ENCODE data around the gene LRP8. TPM values are rescaled to one million over a fixed set of nuclear protein-coding genes. Genes with fewer than 3 reads are reported as not detected.

Gene LRP8
- total and polyA plus RNA-seq, 2 donors (not counting 1 experiment from before 2014, with no cell fraction given): 7.8 to 9.4 TPM

- no peak overlapping the region for H3K27ac ChIP-seq (ENCODE audit: low read length in 2 of 2)
- WGBS (ENCODE audit: insufficient coverage): 96% methylated on average over 2 of the region's 3 CpGs
- Mint-ChIP-seq H3K27me3 (no peaks in the 10 kb centered on the region), H3K4me1 (peaks cover 28% of the 10 kb centered on the region), H3K9me3 (ENCODE audit: insufficient read depth) (no peaks in the 10 kb centered on the region), H3K4me3 (no peak overlapping the region), H3K27ac (no peak overlapping the region)
- no peak overlapping the region for H3K4me2 ChIP-seq (replicated peaks; ENCODE audit: low read depth, low read length, poor library complexity, severe bottlenecking)
- ChIA-PET CTCF (no interaction called here), POLR2A (no interaction called here)
- no peaks in the 10 kb centered on the region for H4K20me1 ChIP-seq (ENCODE audit: control insufficient read depth, insufficient read depth, low read length, poor library complexity, severe bottlenecking)
- no peak overlapping the region for H3K9ac ChIP-seq (ENCODE audit: low read length)
- peaks cover 18 to 21% of the 10 kb centered on the region in 2 donors for H3K4me1 ChIP-seq (ENCODE audit: control insufficient read depth in 2 of 2, insufficient read depth in 2 of 2, low read length in 2 of 2)
- intact Hi-C loops (cut with micrococcal nuclease): no loop called here
- no peaks in the 10 kb centered on the region for H3K27me3 ChIP-seq (replicated peaks in 1 of 4; ENCODE audit: control extremely low read depth in 1 of 4, control insufficient read depth in 3 of 4, insufficient read depth in 4 of 4, low read length in 3 of 4)
- DNase-seq (no peak), ATAC-seq (ENCODE audit: low read depth) (no peak)
- H2AFZ ChIP-seq (ENCODE audit: insufficient read depth, low read depth, low read length, poor library complexity, severe bottlenecking): no peak overlapping the region
- H3K9me3 ChIP-seq (ENCODE audit: control extremely low read depth in 1 of 3, control insufficient read depth in 2 of 3, insufficient read depth in 1 of 3, low read length in 2 of 3): no peaks in the 10 kb centered on the region
- H3K36me3 ChIP-seq (replicated peaks in 1 of 2; ENCODE audit: control extremely low read depth in 1 of 2, control insufficient read depth in 1 of 2, extremely low read depth in 1 of 2, insufficient read depth in 2 of 2, low read length in 1 of 2): peaks cover 3% of the 10 kb centered on the region in 2 experiments
- no peaks in the 10 kb centered on the region for H3K79me2 ChIP-seq (ENCODE audit: control insufficient read depth, insufficient read depth, low read length)
- H3K4me3 ChIP-seq (ENCODE audit: control extremely low read depth in 1 of 5, extremely low read depth in 1 of 5, insufficient read depth in 1 of 5, low read depth in 2 of 5, low read length in 4 of 5): no peak overlapping the region
- no peak for TF ChIP-seq CTCF (IDR thresholded peaks at IDR 0.05)
- TF ChIP-seq EZH2 (IDR thresholded peaks at IDR 0.05; ENCODE audit: borderline replicate concordance, insufficient read depth, low read depth, low read length, poor library complexity, severe bottlenecking): no peak
Measured at GRCh38 chr1:53249706-53250105, 78.2 kb downstream of the LRP8 start.

GRCh38 chr1:53246261-53247134, 81.4 kb downstream of the LRP8 start:
- Histone ChIP-seq H3K4me3 (ENCODE audit: control extremely low read depth in 1 of 5, extremely low read depth in 1 of 5, insufficient read depth in 1 of 5, low read depth in 2 of 5, low read length in 4 of 5) (no peak overlapping the region), H3K36me3 (replicated peaks in 1 of 2; ENCODE audit: control extremely low read depth in 1 of 2, control insufficient read depth in 1 of 2, extremely low read depth in 1 of 2, insufficient read depth in 2 of 2, low read length in 1 of 2) (peaks cover 0 to 3% of the 10 kb centered on the region in 2 experiments), H3K27ac (ENCODE audit: low read length in 2 of 2) (peak overlapping the region; percentile 22 to 43), H3K9ac (ENCODE audit: low read length) (peak overlapping the region; percentile 10), H3K4me2 (replicated peaks; ENCODE audit: low read depth, low read length, poor library complexity, severe bottlenecking) (peak overlapping the region; percentile 39), H3K27me3 (replicated peaks in 1 of 4; ENCODE audit: control extremely low read depth in 1 of 4, control insufficient read depth in 3 of 4, insufficient read depth in 4 of 4, low read length in 3 of 4) (no peaks in the 10 kb centered on the region), H3K9me3 (ENCODE audit: control extremely low read depth in 1 of 3, control insufficient read depth in 2 of 3, insufficient read depth in 1 of 3, low read length in 2 of 3) (no peaks in the 10 kb centered on the region), H4K20me1 (ENCODE audit: control insufficient read depth, insufficient read depth, low read length, poor library complexity, severe bottlenecking) (no peaks in the 10 kb centered on the region), H2AFZ (ENCODE audit: insufficient read depth, low read depth, low read length, poor library complexity, severe bottlenecking) (peak overlapping the region; percentile 7), H3K79me2 (ENCODE audit: control insufficient read depth, insufficient read depth, low read length) (no peaks in the 10 kb centered on the region), H3K4me1 (ENCODE audit: control insufficient read depth in 2 of 2, insufficient read depth in 2 of 2, low read length in 2 of 2) (peaks cover 18 to 21% of the 10 kb centered on the region in 2 donors)
- no peak for TF ChIP-seq CTCF (IDR thresholded peaks at IDR 0.05)
- no peak for TF ChIP-seq EZH2 (IDR thresholded peaks at IDR 0.05; ENCODE audit: borderline replicate concordance, insufficient read depth, low read depth, low read length, poor library complexity, severe bottlenecking)
- intact Hi-C loops (cut with micrococcal nuclease): no loop called here
- CTCF ChIA-PET: interaction anchor here (0.7 to 0.8 kb wide), 2 partner anchors 13 to 522 kb away, joined by 3 to 6 read pairs; no protein-coding TSS in a partner anchor
- POLR2A ChIA-PET: no interaction called here
- Mint-ChIP-seq H3K9me3 (ENCODE audit: insufficient read depth) (no peaks in the 10 kb centered on the region), H3K27ac (no peak overlapping the region), H3K4me3 (no peak overlapping the region), H3K4me1 (peaks cover 32% of the 10 kb centered on the region), H3K27me3 (no peaks in the 10 kb centered on the region)
- peak; percentile 45 for ATAC-seq (ENCODE audit: low read depth)
- no peak for DNase-seq
- WGBS (ENCODE audit: insufficient coverage): no CpG with 5 or more reads among the region's 4 CpGs

Measured in B cell (primary cell).